ENCODE results near the gene KCNQ4.

Gene KCNQ4

GRCh38 chr1:40758004-40758403, 25.6 kb upstream of the KCNQ4 start:
- Histone ChIP-seq H3K79me2 (ENCODE audit: insufficient read depth, low read length) (no peaks in the 10 kb centered on the region), H3F3A (ENCODE audit: insufficient read depth, low read length) (no peaks in the 10 kb centered on the region), H3K4me1 (ENCODE audit: insufficient read depth, low read length, severe bottlenecking) (no peaks in the 10 kb centered on the region), H3K9ac (ENCODE audit: low read length) (no peak overlapping the region), H3K9me3 (ENCODE audit: low read length) (no peaks in the 10 kb centered on the region), H4K20me1 (ENCODE audit: insufficient read depth, low read length) (no peaks in the 10 kb centered on the region), H3K27me3 (ENCODE audit: insufficient read depth, low read length) (no peaks in the 10 kb centered on the region), H3K4me3 (ENCODE audit: low read depth, low read length, poor library complexity, severe bottlenecking) (no peak overlapping the region), H2AFZ (ENCODE audit: low read length) (no peak overlapping the region), H3K36me3 (ENCODE audit: insufficient read depth, low read length) (peaks cover 97% of the 10 kb centered on the region), H3K27ac (ENCODE audit: low read depth, low read length, poor library complexity, severe bottlenecking) (no peak overlapping the region), H3K4me2 (ENCODE audit: low read length) (no peak overlapping the region), H3K9me2 (ENCODE audit: low read depth, low read length) (no peaks in the 10 kb centered on the region)
- no peak for TF ChIP-seq EZH2 (IDR thresholded peaks at IDR 0.05; ENCODE audit: borderline replicate concordance, low read length)
- no peak for TF ChIP-seq CTCF (IDR thresholded peaks at IDR 0.05; ENCODE audit: low read length)

DNA sequence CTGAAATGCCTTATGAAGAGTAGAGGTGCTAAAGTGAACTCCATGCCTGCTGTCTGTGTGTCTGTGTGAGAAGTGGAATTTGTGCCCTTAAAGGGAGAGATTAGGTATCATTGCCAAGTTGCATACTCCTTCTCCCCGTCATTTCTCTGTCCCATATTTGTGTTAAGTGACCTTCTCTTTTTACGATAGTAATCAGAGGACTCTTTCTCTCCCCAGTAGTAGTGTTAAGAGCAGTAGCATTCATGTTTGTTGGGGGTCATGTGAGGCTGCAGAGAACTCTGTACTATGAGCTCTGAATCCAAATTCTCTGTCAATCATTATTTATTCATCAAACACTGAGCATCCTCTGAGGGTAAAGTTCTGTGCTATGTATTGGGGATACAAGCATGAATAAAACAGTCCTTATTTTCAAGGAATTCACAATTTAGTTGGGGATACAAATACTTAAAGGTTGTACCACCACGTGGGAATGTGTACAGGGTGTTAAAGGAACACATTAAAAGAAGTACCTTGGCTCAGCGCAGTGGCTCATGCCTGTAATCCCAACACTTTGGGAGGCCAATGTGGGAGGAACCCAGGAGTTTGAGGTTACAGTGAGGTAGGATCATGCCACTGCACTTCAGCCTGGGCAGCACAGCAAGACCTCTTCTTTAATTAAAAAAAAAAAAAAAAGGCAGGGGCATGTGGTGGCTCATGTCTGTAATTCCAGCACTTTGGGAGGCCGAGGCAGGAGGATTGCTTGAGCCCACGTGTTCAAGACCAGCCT, 24.8 kb upstream of the KCNQ4 start:
- Histone ChIP-seq H3K27ac (ENCODE audit: low read depth, low read length, poor library complexity, severe bottlenecking) (no peak overlapping the region), H3K4me2 (ENCODE audit: low read length) (no peak overlapping the region), H3K9me2 (ENCODE audit: low read depth, low read length) (no peaks in the 10 kb centered on the region), H3K4me3 (ENCODE audit: low read depth, low read length, poor library complexity, severe bottlenecking) (no peak overlapping the region), H3K9me3 (ENCODE audit: low read length) (no peaks in the 10 kb centered on the region), H3F3A (ENCODE audit: insufficient read depth, low read length) (no peaks in the 10 kb centered on the region), H2AFZ (ENCODE audit: low read length) (no peak overlapping the region), H3K36me3 (ENCODE audit: insufficient read depth, low read length) (peaks cover 95% of the 10 kb centered on the region), H3K4me1 (ENCODE audit: insufficient read depth, low read length, severe bottlenecking) (no peaks in the 10 kb centered on the region), H3K79me2 (ENCODE audit: insufficient read depth, low read length) (no peaks in the 10 kb centered on the region), H3K27me3 (ENCODE audit: insufficient read depth, low read length) (no peaks in the 10 kb centered on the region), H4K20me1 (ENCODE audit: insufficient read depth, low read length) (no peaks in the 10 kb centered on the region), H3K9ac (ENCODE audit: low read length) (no peak overlapping the region)
- TF ChIP-seq EZH2 (IDR thresholded peaks at IDR 0.05; ENCODE audit: borderline replicate concordance, low read length) (no peak), CTCF (IDR thresholded peaks at IDR 0.05; ENCODE audit: low read length) (no peak)

GRCh38 chr1:40760984-40761383, 22.6 kb upstream of the KCNQ4 start:
- H3K4me2 ChIP-seq (ENCODE audit: low read length), result no peak overlapping the region
- no peaks in the 10 kb centered on the region for H3F3A ChIP-seq (ENCODE audit: insufficient read depth, low read length)
- H3K4me3 ChIP-seq (ENCODE audit: low read depth, low read length, poor library complexity, severe bottlenecking), result no peak overlapping the region
- H3K79me2 ChIP-seq (ENCODE audit: insufficient read depth, low read length), result no peaks in the 10 kb centered on the region
- no peak overlapping the region for H3K9ac ChIP-seq (ENCODE audit: low read length)
- no peaks in the 10 kb centered on the region for H3K27me3 ChIP-seq (ENCODE audit: insufficient read depth, low read length)
- H4K20me1 ChIP-seq (ENCODE audit: insufficient read depth, low read length), result no peaks in the 10 kb centered on the region
- no peaks in the 10 kb centered on the region for H3K9me2 ChIP-seq (ENCODE audit: low read depth, low read length)
- no peaks in the 10 kb centered on the region for H3K9me3 ChIP-seq (ENCODE audit: low read length)
- no peaks in the 10 kb centered on the region for H3K4me1 ChIP-seq (ENCODE audit: insufficient read depth, low read length, severe bottlenecking)
- H3K36me3 ChIP-seq (ENCODE audit: insufficient read depth, low read length), result peaks cover 95% of the 10 kb centered on the region
- no peak overlapping the region for H2AFZ ChIP-seq (ENCODE audit: low read length)
- TF ChIP-seq CTCF (IDR thresholded peaks at IDR 0.05; ENCODE audit: low read length) (no peak), EZH2 (IDR thresholded peaks at IDR 0.05; ENCODE audit: borderline replicate concordance, low read length) (no peak)
- H3K27ac ChIP-seq (ENCODE audit: low read depth, low read length, poor library complexity, severe bottlenecking), result no peak overlapping the region
